ENCODE measurements around the gene ORMDL3.

GRCh38 chr17:39920218-39921210 lies 6.9 kb downstream of the ORMDL3 start:
- TF ChIP-seq, protein P1, sequence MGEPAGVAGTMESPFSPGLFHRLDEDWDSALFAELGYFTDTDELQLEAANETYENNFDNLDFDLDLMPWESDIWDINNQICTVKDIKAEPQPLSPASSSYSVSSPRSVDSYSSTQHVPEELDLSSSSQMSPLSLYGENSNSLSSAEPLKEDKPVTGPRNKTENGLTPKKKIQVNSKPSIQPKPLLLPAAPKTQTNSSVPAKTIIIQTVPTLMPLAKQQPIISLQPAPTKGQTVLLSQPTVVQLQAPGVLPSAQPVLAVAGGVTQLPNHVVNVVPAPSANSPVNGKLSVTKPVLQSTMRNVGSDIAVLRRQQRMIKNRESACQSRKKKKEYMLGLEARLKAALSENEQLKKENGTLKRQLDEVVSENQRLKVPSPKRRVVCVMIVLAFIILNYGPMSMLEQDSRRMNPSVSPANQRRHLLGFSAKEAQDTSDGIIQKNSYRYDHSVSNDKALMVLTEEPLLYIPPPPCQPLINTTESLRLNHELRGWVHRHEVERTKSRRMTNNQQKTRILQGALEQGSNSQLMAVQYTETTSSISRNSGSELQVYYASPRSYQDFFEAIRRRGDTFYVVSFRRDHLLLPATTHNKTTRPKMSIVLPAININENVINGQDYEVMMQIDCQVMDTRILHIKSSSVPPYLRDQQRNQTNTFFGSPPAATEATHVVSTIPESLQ (CRISPR knock-in tag; IDR thresholded peaks at IDR 0.05): no peak
- TF ChIP-seq, protein P2, sequence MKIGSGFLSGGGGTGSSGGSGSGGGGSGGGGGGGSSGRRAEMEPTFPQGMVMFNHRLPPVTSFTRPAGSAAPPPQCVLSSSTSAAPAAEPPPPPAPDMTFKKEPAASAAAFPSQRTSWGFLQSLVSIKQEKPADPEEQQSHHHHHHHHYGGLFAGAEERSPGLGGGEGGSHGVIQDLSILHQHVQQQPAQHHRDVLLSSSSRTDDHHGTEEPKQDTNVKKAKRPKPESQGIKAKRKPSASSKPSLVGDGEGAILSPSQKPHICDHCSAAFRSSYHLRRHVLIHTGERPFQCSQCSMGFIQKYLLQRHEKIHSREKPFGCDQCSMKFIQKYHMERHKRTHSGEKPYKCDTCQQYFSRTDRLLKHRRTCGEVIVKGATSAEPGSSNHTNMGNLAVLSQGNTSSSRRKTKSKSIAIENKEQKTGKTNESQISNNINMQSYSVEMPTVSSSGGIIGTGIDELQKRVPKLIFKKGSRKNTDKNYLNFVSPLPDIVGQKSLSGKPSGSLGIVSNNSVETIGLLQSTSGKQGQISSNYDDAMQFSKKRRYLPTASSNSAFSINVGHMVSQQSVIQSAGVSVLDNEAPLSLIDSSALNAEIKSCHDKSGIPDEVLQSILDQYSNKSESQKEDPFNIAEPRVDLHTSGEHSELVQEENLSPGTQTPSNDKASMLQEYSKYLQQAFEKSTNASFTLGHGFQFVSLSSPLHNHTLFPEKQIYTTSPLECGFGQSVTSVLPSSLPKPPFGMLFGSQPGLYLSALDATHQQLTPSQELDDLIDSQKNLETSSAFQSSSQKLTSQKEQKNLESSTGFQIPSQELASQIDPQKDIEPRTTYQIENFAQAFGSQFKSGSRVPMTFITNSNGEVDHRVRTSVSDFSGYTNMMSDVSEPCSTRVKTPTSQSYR (CRISPR knock-in tag; IDR thresholded peaks at IDR 0.05): no peak
- TF ChIP-seq ZNF121 (CRISPR knock-in tag; IDR thresholded peaks at IDR 0.05) (no peak), ATF2 (CRISPR knock-in tag; IDR thresholded peaks at IDR 0.05; ENCODE audit: borderline replicate concordance, low read depth) (no peak), ZNF423 (CRISPR knock-in tag; IDR thresholded peaks at IDR 0.05) (no peak), ZNF138 (CRISPR knock-in tag; conservative IDR thresholded peaks at IDR 0.05) (no peak)
- TF ChIP-seq, protein P3, sequence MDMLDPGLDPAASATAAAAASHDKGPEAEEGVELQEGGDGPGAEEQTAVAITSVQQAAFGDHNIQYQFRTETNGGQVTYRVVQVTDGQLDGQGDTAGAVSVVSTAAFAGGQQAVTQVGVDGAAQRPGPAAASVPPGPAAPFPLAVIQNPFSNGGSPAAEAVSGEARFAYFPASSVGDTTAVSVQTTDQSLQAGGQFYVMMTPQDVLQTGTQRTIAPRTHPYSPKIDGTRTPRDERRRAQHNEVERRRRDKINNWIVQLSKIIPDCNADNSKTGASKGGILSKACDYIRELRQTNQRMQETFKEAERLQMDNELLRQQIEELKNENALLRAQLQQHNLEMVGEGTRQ (CRISPR knock-in tag; IDR thresholded peaks at IDR 0.05): no peak
- TF ChIP-seq, protein P4, sequence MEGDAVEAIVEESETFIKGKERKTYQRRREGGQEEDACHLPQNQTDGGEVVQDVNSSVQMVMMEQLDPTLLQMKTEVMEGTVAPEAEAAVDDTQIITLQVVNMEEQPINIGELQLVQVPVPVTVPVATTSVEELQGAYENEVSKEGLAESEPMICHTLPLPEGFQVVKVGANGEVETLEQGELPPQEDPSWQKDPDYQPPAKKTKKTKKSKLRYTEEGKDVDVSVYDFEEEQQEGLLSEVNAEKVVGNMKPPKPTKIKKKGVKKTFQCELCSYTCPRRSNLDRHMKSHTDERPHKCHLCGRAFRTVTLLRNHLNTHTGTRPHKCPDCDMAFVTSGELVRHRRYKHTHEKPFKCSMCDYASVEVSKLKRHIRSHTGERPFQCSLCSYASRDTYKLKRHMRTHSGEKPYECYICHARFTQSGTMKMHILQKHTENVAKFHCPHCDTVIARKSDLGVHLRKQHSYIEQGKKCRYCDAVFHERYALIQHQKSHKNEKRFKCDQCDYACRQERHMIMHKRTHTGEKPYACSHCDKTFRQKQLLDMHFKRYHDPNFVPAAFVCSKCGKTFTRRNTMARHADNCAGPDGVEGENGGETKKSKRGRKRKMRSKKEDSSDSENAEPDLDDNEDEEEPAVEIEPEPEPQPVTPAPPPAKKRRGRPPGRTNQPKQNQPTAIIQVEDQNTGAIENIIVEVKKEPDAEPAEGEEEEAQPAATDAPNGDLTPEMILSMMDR (IDR thresholded peaks at IDR 0.05): no peak

All from WTC11 (cell line).